COR-L47 (cell line): ENCODE data around the gene MACROD2.
A peak's percentile ranks its signal among the peaks of the same experiment; 100 is the strongest.
"Not testable (repeated sequence)": the region's sequence is repeated elsewhere in the genome, so short reads cannot be mapped to it uniquely, and the experiment has no call there.

Source experiments
- DNase-seq: peaks from one replicate; lab custom pipeline; 2025; lab: John Stamatoyannopoulos, UW

Gene MACROD2

GRCh38 chr20:14996883-14997672, 1001.8 kb downstream of the MACROD2 start:
- no peak for DNase-seq

GRCh38 chr20:14997791-14998190, 1002.5 kb downstream of the MACROD2 start:
- no peak for DNase-seq

GRCh38 chr20:15005300-15005986, 1010.1 kb downstream of the MACROD2 start:
- no peak for DNase-seq

GRCh38 chr20:15011631-15012030, 1016.3 kb downstream of the MACROD2 start:
- no peak for DNase-seq

GRCh38 chr20:15012566-15012965, 1017.2 kb downstream of the MACROD2 start:
- DNase-seq: peak; percentile 22

GRCh38 chr20:15016875-15017274, 1021.6 kb downstream of the MACROD2 start:
- DNase-seq: not testable (repeated sequence)

- DNase-seq: no peak
Observed at GRCh38 chr20:15018966-15019365, 1023.6 kb downstream of the MACROD2 start.

- no peak for DNase-seq
Observed at GRCh38 chr20:15020845-15021244, 1025.5 kb downstream of the MACROD2 start.

GRCh38 chr20:15022921-15023320, 1027.6 kb downstream of the MACROD2 start:
- DNase-seq: no peak

GRCh38 chr20:15026759-15027158, 1031.4 kb downstream of the MACROD2 start:
- no peak for DNase-seq

- DNase-seq: no peak
Observed at GRCh38 chr20:15030826-15031225, 1035.5 kb downstream of the MACROD2 start.

- no peak for DNase-seq
Observed at GRCh38 chr20:15031546-15032351, 1036.4 kb downstream of the MACROD2 start.

- DNase-seq: no peak
Observed at GRCh38 chr20:15032352-15032622, 1037.0 kb downstream of the MACROD2 start.

- no peak for DNase-seq
Observed at GRCh38 chr20:15033269-15033668, 1038.0 kb downstream of the MACROD2 start.

GRCh38 chr20:15033891-15034290, 1038.6 kb downstream of the MACROD2 start:
- DNase-seq: no peak

GRCh38 chr20:15036948-15037347, 1041.6 kb downstream of the MACROD2 start:
- DNase-seq: no peak

- no peak for DNase-seq
Observed at GRCh38 chr20:15039088-15039752, 1043.9 kb downstream of the MACROD2 start.

- no peak for DNase-seq
Observed at GRCh38 chr20:15042723-15043122, 1047.4 kb downstream of the MACROD2 start.

GRCh38 chr20:15045246-15045645, 1049.9 kb downstream of the MACROD2 start:
- DNase-seq: no peak

- DNase-seq: no peak
Observed at GRCh38 chr20:15047042-15047441, 1051.7 kb downstream of the MACROD2 start.

- DNase-seq: no peak
Observed at GRCh38 chr20:15047601-15048000, 1052.3 kb downstream of the MACROD2 start.

GRCh38 chr20:15056246-15056645, 1060.9 kb downstream of the MACROD2 start:
- DNase-seq: no peak
